Hepatocyte (in vitro differentiated cells): Measurements from ENCODE around the gene HSPA12A. TPM values are rescaled to one million over a fixed set of nuclear protein-coding genes. Genes with fewer than 3 reads are reported as not detected.

Experiments used
- DNase-seq: peaks from one replicate; pipeline ENCODE4 v3.0.0-alpha.2; 2016; ENCODE audit warnings: low spot score
- H2AFZ ChIP-seq: fragments of 200-600 bp; sonication (generic); 2 replicates; pipeline ENCODE4 v1.6.0; 2016; ENCODE audit warnings: antibody characterized with exemption, mild to moderate bottlenecking
- H3K27ac ChIP-seq: fragments of 200-600 bp; sonication (generic); 2 replicates; pipeline ENCODE4 v1.5.1; 2016; ENCODE audit warnings: mild to moderate bottlenecking
- H3K27me3 ChIP-seq: fragments of 200-600 bp; sonication (generic); 2 replicates; pipeline ENCODE4 v1.6.1; 2016
- H3K36me3 ChIP-seq: fragments of 200-600 bp; sonication (generic); replicated peaks from 2 replicates; pipeline ENCODE4 v1.5.1; 2016; ENCODE audit warnings: low read depth; ENCODE audit not compliant: insufficient read depth
- H3K4me1 ChIP-seq: fragments of 200-600 bp; sonication (generic); 2 replicates; pipeline ENCODE4 v1.5.1; 2016; ENCODE audit warnings: mild to moderate bottlenecking, moderate library complexity; ENCODE audit not compliant: insufficient read depth
- H3K4me2 ChIP-seq: fragments of 200-600 bp; sonication (generic); 2 replicates; pipeline ENCODE4 v1.6.0; 2016
- H3K4me3 ChIP-seq: fragments of 200-600 bp; sonication (generic); 2 replicates; pipeline ENCODE4 v1.5.1; 2016; ENCODE audit warnings: mild to moderate bottlenecking
- H3K79me2 ChIP-seq: fragments of 200-600 bp; sonication (generic); 2 replicates; pipeline ENCODE4 v1.6.0; 2017; ENCODE audit warnings: mild to moderate bottlenecking
- H3K9me2 ChIP-seq: fragments of 200-600 bp; sonication (generic); replicated peaks from 2 replicates; pipeline ENCODE4 v1.6.0; 2017; ENCODE audit warnings: mild to moderate bottlenecking; ENCODE audit not compliant: insufficient read depth
- H3K9me3 ChIP-seq: fragments of 200-600 bp; sonication (generic); 2 replicates; pipeline ENCODE4 v1.5.1; 2016; ENCODE audit warnings: low read depth, mild to moderate bottlenecking
- H4K20me1 ChIP-seq: fragments of 200-600 bp; sonication (generic); 2 replicates; pipeline ENCODE4 v1.6.0; 2016; ENCODE audit warnings: mild to moderate bottlenecking; ENCODE audit not compliant: insufficient read depth, poor library complexity, severe bottlenecking
- EZH2 ChIP-seq: fragments of 200-600 bp; sonication (generic); IDR thresholded peaks from 2 replicates; pipeline ENCODE4 v1.6.1; 2016; ENCODE audit warnings: antibody characterized with exemption, mild to moderate bottlenecking, borderline replicate concordance
- EZH2phosphoT487 ChIP-seq: fragments of 200-600 bp; sonication (generic); IDR thresholded peaks from one replicate; pipeline ENCODE4 v1.6.1; 2018; ENCODE audit warnings: antibody characterized with exemption, mild to moderate bottlenecking, low read depth, moderate library complexity; ENCODE audit not compliant: unreplicated experiment, severe bottlenecking
- WGBS: methylation state at CpG from one replicate; pipeline ENCODE4 v1.1.6; 2016; ENCODE audit warnings: low lambda C conversion rate; ENCODE audit errors: missing lambda C conversion rate; 5-methylcytosine and 5-hydroxymethylcytosine counted together
- polyA plus RNA-seq: library from polyadenylated mRNA; unstranded; fragments of >200 nt; fragmentation: Nextera tagmentation; extraction: Ambion mirVana; gene quantifications from 2 replicates; pipeline ENCODE4 v1.2.1, GENCODE V29; 2016
- total RNA-seq: library from RNA; depleted of rRNA; stranded (reverse); fragments of >200 nt; gene quantifications from 2 replicates; pipeline ENCODE4 v1.2.3, GENCODE V29; 2014
- TF ChIP-seq, protein P1 (sequence below): fragments of 200-600 bp; sonication (generic); IDR thresholded peaks from 2 replicates; pipeline ENCODE4 v1.5.1; 2016; ENCODE audit warnings: antibody characterized with exemption, mild to moderate bottlenecking; ENCODE audit not compliant: poor library complexity

HSPA12A gene
- total and polyA plus RNA-seq, 2 experiments from 2014 or later = 8.7 to 9.9 TPM

DNA sequence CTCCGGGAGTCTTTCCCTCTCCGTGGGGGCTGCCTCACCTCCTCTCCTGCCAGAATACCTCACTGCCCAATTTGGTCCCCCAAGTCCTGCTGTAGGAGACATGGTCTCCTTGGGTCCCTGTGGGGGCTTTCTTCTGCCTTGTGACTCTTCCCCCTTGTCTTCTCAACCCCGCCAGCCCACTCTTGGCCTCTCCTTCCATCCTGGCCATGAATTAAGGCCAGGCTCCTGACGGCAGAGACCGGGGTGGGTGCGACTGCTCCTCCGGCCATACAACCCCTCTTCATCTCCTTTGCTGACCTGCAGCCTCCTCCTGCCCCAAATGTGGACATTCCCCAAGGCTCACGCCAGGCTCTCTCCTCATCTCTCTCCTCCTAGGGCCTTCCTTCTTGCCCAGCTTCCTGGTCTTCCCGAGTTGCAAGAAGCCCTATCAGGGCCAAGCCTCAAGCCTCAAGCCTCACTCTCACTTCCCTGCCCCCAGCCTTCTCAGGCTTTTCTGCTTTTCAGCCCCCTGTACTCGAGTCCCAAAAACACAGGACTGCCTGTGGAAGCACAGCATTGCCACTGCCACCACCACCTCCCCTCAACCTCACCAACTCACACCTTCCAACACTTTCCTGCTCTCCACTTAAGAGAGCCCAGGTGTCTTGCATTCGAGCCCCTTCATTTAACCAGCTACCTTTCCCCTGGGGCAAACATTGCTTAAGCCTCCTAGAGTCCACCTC is 120.3 kb downstream of the HSPA12A start:
- no peak for TF ChIP-seq EZH2
- TF ChIP-seq, protein P1, sequence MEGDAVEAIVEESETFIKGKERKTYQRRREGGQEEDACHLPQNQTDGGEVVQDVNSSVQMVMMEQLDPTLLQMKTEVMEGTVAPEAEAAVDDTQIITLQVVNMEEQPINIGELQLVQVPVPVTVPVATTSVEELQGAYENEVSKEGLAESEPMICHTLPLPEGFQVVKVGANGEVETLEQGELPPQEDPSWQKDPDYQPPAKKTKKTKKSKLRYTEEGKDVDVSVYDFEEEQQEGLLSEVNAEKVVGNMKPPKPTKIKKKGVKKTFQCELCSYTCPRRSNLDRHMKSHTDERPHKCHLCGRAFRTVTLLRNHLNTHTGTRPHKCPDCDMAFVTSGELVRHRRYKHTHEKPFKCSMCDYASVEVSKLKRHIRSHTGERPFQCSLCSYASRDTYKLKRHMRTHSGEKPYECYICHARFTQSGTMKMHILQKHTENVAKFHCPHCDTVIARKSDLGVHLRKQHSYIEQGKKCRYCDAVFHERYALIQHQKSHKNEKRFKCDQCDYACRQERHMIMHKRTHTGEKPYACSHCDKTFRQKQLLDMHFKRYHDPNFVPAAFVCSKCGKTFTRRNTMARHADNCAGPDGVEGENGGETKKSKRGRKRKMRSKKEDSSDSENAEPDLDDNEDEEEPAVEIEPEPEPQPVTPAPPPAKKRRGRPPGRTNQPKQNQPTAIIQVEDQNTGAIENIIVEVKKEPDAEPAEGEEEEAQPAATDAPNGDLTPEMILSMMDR = no peak
- TF ChIP-seq EZH2phosphoT487 = no peak

DNA sequence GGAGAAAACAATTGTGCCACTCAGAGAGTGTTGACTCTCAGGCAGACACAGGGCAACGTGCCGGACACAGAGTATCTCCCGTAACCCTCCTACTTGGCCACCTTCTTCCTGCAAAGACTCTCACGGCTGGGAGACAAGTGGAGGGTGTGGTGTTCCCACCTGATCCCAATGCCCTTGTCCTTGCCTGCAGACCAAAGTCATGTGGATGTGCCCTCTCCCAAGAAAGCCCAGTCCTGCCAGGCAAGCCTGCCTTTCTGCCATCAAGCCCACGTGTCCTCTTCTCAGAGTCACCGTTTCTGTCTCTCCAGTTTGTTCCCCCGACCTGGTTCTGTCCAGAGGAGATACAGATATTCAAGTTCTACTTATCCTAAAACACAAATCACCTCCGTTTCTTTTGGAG is 120.9 kb downstream of the HSPA12A start:
- Histone ChIP-seq H3K4me2 (no peak overlapping the region), H4K20me1 (no peaks in the 10 kb centered on the region), H2AFZ (no peak overlapping the region), H3K36me3 (no peaks in the 10 kb centered on the region), H3K4me3 (no peak overlapping the region), H3K9me3 (no peaks in the 10 kb centered on the region), H3K9me2 (no peaks in the 10 kb centered on the region), H3K27me3 (no peaks in the 10 kb centered on the region), H3K4me1 (no peaks in the 10 kb centered on the region), H3K27ac (peak overlapping the region; percentile 76), H3K79me2 (no peaks in the 10 kb centered on the region)
- DNase-seq = no peak
- WGBS = 86% methylated on average over 8 of the region's 8 CpGs
- TF ChIP-seq EZH2 = no peak
- TF ChIP-seq EZH2phosphoT487 = no peak
- TF ChIP-seq, protein P1 = no peak

More for the DNA sequence above, 120.3 kb downstream of the HSPA12A start:
- H4K20me1 ChIP-seq = no peaks in the 10 kb centered on the region
- WGBS = 92% methylated on average over 11 of the region's 11 CpGs
- H3K4me3 ChIP-seq = no peak overlapping the region
- no peaks in the 10 kb centered on the region for H3K79me2 ChIP-seq
- no peaks in the 10 kb centered on the region for H3K27me3 ChIP-seq
- no peaks in the 10 kb centered on the region for H3K36me3 ChIP-seq
- no peak overlapping the region for H3K27ac ChIP-seq
- no peaks in the 10 kb centered on the region for H3K4me1 ChIP-seq
- H3K9me3 ChIP-seq = no peaks in the 10 kb centered on the region
- DNase-seq = no peak
- no peaks in the 10 kb centered on the region for H3K9me2 ChIP-seq
- H3K4me2 ChIP-seq = no peak overlapping the region
- H2AFZ ChIP-seq = no peak overlapping the region

Other genes with a start within 250 kb of the HSPA12A start
- gene PNLIP, start 196.6 kb downstream of the HSPA12A start, total RNA-seq = 0.13 TPM in 1 of 2 replicates, not detected in the other
- not detected in 2 replicates for gene PNLIP, start 196.6 kb downstream of the HSPA12A start, polyA plus RNA-seq
- gene PNLIPRP1, start 151.6 kb downstream of the HSPA12A start, total RNA-seq = not detected in 2 replicates
- gene PNLIPRP1, start 151.6 kb downstream of the HSPA12A start, polyA plus RNA-seq = 0.39 TPM in 1 of 2 replicates, not detected in the other
- gene PNLIPRP2, start 121.6 kb downstream of the HSPA12A start, total RNA-seq = 21.1 and 23.4 TPM in 2 replicates
- gene PNLIPRP2, start 121.6 kb downstream of the HSPA12A start, polyA plus RNA-seq = 16.7 and 23.4 TPM in 2 replicates
- 0.28 and 0.43 TPM in 2 replicates for gene ENO4, start 106.9 kb upstream of the HSPA12A start, total RNA-seq
- gene ENO4, start 106.9 kb upstream of the HSPA12A start, polyA plus RNA-seq = 0.24 and 0.75 TPM in 2 replicates